Stimulated activated CD8-positive, alpha-beta memory T cell treated with anti-CD3 and anti-CD28 coated beads, Interleukin-7, amount 100 ng/mL, for 48 hours (primary cell): ENCODE data around the gene ZNF462.
"Not testable (repeated sequence)": the region's sequence is repeated elsewhere in the genome, so short reads cannot be mapped to it uniquely, and the experiment has no call there.

Experiments used
- DNase-seq, 2 donors: peaks; one replicate each; pipeline ENCODE4 v3.0.0-alpha.2; 2020; ENCODE audit warnings: low read depth in 1 of 2; ENCODE audit errors: extremely low read depth in 1 of 2

The ZNF462 gene

GRCh38 chr9:106862821-106863720, at the start of gene ZNF462:
Gene ZNF462, plus strand, starts transcription at chr9:106863166. Its CDS starts 60,218 bp downstream, at chr9:106923384.
- DNase-seq: no peak

- DNase-seq: no peak
Measured at GRCh38 chr9:106816524-106816923, 46.4 kb upstream of the ZNF462 start.

GRCh38 chr9:106818034-106818433, 44.9 kb upstream of the ZNF462 start:
- DNase-seq: no peak

GRCh38 chr9:106820866-106821265, 42.1 kb upstream of the ZNF462 start:
- no peak for DNase-seq

- no peak for DNase-seq
Measured at GRCh38 chr9:106828070-106828469, 34.9 kb upstream of the ZNF462 start.

GRCh38 chr9:106828965-106829364, 34.0 kb upstream of the ZNF462 start:
- DNase-seq: no peak

- DNase-seq: no peak
Measured at GRCh38 chr9:106829666-106830408, 33.1 kb upstream of the ZNF462 start.

- DNase-seq: no peak
Measured at GRCh38 chr9:106830527-106831150, 32.3 kb upstream of the ZNF462 start.

- no peak for DNase-seq
Measured at GRCh38 chr9:106834888-106835287, 28.1 kb upstream of the ZNF462 start.

GRCh38 chr9:106835840-106836239, 27.1 kb upstream of the ZNF462 start:
- no peak for DNase-seq

GRCh38 chr9:106843371-106843770, 19.6 kb upstream of the ZNF462 start:
- no peak for DNase-seq

GRCh38 chr9:106846307-106846706, 16.7 kb upstream of the ZNF462 start:
- DNase-seq: no peak

- DNase-seq: no peak
Measured at GRCh38 chr9:106846857-106847256, 16.1 kb upstream of the ZNF462 start.

GRCh38 chr9:106851640-106852039, 11.3 kb upstream of the ZNF462 start:
- not testable (repeated sequence) for DNase-seq

GRCh38 chr9:106857811-106858470, 5.0 kb upstream of the ZNF462 start:
- DNase-seq: no peak

GRCh38 chr9:106859957-106860720, 2.8 kb upstream of the ZNF462 start:
- DNase-seq: no peak

- DNase-seq: no peak
Measured at GRCh38 chr9:106860721-106861639, 2.0 kb upstream of the ZNF462 start.

GRCh38 chr9:106861640-106862109, 1.3 kb upstream of the ZNF462 start:
- no peak for DNase-seq
